NCI-H2029 (cell line): ENCODE data around the gene TGFBR2.
"Not testable (repeated sequence)": the region's sequence is repeated elsewhere in the genome, so short reads cannot be mapped to it uniquely, and the experiment has no call there.

Experiments used
- DNase-seq: peaks from one replicate; lab custom pipeline; 2025; lab: John Stamatoyannopoulos, UW

The TGFBR2 gene

GRCh38 chr3:30657914-30658313, 51.5 kb downstream of the TGFBR2 start:
- no peak for DNase-seq

GRCh38 chr3:30658328-30659052, 52.1 kb downstream of the TGFBR2 start:
- no peak for DNase-seq

- no peak for DNase-seq
Observed at GRCh38 chr3:30659270-30660130, 53.1 kb downstream of the TGFBR2 start.

- no peak for DNase-seq
Observed at GRCh38 chr3:30660136-30660535, 53.7 kb downstream of the TGFBR2 start.

GRCh38 chr3:30660656-30661055, 54.3 kb downstream of the TGFBR2 start:
- DNase-seq = no peak

GRCh38 chr3:30661098-30661873, 54.9 kb downstream of the TGFBR2 start:
- no peak for DNase-seq

- DNase-seq = no peak
Observed at GRCh38 chr3:30662836-30663235, 56.4 kb downstream of the TGFBR2 start.

- no peak for DNase-seq
Observed at GRCh38 chr3:30663533-30664241, 57.3 kb downstream of the TGFBR2 start.

GRCh38 chr3:30664459-30664858, 58.1 kb downstream of the TGFBR2 start:
- DNase-seq = no peak

GRCh38 chr3:30664884-30665283, 58.5 kb downstream of the TGFBR2 start:
- no peak for DNase-seq

- DNase-seq = no peak
Observed at GRCh38 chr3:30665539-30665938, 59.1 kb downstream of the TGFBR2 start.

- DNase-seq = no peak
Observed at GRCh38 chr3:30666572-30667279, 60.3 kb downstream of the TGFBR2 start.

- no peak for DNase-seq
Observed at GRCh38 chr3:30667280-30667651, 60.9 kb downstream of the TGFBR2 start.

GRCh38 chr3:30668051-30668609, 61.7 kb downstream of the TGFBR2 start:
- no peak for DNase-seq

- not testable (repeated sequence) for DNase-seq
Observed at GRCh38 chr3:30669360-30669934, 63.0 kb downstream of the TGFBR2 start.

- no peak for DNase-seq
Observed at GRCh38 chr3:30670292-30670691, 63.9 kb downstream of the TGFBR2 start.

- DNase-seq = no peak
Observed at GRCh38 chr3:30671527-30672286, 65.3 kb downstream of the TGFBR2 start.

GRCh38 chr3:30672287-30672735, 65.9 kb downstream of the TGFBR2 start:
- no peak for DNase-seq

- DNase-seq = no peak
Observed at GRCh38 chr3:30672959-30673358, 66.6 kb downstream of the TGFBR2 start.
